ENCODE results near the gene ALG11. TPM values are rescaled to one million over a fixed set of nuclear protein-coding genes. Genes with fewer than 3 reads are reported as not detected.

Gene ALG11
- total RNA-seq, 1 donor from 2014 or later, result 43.5 TPM

DNA sequence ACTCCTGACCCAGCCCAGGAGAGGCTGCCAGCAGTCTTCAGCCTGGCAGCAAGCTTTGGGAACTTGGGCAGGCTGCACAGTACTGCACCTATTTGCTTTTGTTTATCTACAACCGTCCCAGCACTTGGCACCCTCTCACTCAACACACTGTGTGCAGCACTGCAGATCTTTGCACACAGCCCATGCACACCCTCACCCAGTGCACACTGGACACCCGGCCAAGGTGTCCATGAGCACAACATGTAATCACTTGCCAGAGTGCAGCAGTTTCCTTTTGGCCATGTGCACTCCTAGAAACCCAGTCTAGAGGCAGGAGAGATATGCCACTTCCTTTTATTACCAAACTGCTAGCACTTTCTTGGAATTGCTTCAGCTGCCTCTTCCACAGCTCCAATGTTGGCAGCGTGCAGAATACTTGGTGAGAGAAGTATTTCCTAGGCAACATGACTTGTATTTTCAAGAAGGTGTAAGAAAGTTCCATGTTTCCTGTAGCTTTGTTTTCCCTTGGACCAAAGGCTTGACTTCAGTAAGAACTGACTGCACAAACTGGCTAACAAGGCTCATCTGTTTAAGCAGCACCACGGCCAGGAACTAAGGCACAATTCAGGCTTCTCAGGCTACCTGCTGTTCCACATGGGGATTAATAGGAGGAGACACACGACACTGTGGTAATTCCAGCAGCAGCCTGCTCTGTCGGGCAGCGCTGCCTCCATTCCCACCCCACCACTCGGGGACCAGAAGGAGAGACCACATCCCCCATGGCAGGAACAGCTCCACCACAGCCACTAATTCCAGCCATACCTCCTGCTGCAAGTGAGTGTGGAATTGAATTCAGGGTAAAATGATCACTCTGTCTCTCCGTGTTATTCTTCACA is 16.3 kb upstream of the ALG11 start:
- DNase-seq (ENCODE audit: low spot score) (no peak), ATAC-seq (peak; percentile 63)
- intact Hi-C loops (cut with DNase I), result no loop called here

DNA sequence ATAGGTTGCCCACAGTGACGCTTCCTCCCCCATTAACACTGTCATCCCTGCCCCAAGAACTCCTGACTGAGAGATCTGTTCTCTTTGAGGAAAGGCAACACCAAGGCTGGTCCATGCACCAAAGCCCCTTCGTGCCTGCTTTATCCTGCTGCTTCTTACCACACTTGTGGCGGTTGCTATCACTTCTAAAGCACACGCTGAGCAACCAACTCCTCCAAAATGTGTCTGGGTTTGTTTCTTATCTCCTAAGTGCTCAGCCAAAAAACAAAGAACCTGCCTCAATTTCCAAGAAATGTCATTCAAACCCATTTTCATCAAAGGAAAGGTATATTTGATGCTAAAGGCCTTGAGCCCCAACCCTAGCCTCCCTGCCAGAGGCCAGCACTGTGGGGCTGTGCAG is 15.6 kb upstream of the ALG11 start:
- no peak for DNase-seq (ENCODE audit: low spot score)
- intact Hi-C loops (cut with DNase I), result no loop called here
- ATAC-seq, result no peak

DNA sequence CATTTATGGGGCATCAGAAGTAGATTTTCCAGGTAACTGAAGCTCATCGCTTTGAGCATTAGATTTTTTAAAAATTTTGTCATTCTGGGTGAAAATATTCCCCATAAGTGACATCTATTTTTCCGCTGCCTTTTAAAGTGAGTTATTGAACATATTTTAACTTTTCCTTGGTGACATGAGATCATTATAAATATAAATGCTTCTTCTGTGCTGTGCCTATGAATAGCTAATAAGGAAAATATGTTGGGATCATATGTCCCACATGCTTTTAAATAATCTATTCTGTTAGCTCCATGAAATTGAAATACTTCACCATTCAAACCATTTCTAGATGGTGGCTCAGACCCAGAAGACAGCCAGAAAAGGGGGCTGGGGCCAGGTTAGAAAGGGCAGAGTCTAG is 15.0 kb upstream of the ALG11 start:
- ATAC-seq, result no peak
- no peak for DNase-seq (ENCODE audit: low spot score)
- intact Hi-C loops (cut with DNase I), result no loop called here

GRCh38 chr13:51997641-51998330 is 14.4 kb upstream of the ALG11 start:
- intact Hi-C loops (cut with DNase I), result no loop called here
- ATAC-seq (no peak), DNase-seq (ENCODE audit: low spot score) (no peak)

DNA sequence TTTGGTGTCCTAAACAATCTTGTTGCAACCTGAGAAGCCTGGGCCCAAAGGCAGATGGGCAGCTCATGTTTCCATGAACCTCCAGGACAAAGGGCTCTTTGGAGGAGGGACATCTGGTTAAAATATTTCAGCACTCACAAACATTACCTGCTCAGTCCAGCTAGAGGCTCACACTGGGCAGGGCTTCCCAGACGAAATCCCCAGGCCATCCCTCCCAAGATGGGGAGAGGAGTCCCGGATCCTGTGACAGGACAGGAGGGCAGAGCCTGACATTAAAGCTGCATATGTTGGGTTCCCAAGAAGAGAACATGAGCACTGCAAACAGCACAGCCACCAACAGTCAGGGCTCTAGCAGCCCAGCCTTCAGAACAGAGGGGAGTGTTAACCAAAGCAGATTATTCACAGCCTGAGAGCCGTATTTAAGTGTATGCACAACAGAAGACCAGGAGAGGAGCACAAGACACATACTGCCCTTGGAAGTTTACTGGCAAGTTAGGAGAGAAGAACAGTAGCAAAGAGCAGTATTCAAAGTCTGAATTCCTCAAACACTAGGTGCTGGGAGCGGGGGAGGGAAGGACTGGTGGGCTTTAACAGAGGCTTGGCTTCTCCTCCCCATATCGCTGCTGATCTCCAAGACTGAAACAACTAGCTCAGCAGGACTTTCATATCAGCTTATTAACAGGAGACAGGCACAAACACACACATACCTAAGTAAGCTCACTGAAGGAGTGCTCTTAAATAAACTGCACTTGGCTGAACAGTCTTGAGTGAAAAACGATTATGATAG is 13.3 kb upstream of the ALG11 start:
- ATAC-seq (no peak), DNase-seq (ENCODE audit: low spot score) (no peak)
- intact Hi-C loops (cut with DNase I), result no loop called here

DNA sequence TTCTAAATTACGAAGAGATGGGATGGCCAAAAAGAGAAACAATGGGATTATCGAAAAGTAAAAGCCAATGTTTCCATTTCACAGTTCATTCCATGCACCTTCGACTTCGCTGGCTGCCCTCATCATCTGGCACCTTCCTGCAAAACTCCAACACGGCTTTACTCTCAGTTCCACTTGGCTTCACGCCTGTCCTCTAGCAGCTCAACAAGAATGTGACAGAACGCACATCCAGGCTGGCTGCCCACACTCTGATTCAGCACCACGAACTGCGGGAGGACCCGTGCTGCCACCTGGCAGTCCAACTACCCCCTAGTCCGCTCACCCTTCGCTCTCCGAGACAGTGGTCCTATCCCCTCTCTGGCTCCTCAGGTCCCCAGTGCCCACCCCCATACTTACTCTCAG is 12.7 kb upstream of the ALG11 start:
- intact Hi-C loops (cut with DNase I), result no loop called here
- DNase-seq (ENCODE audit: low spot score) (no peak), ATAC-seq (no peak)

GRCh38 chr13:51999921-52000320 is 12.3 kb upstream of the ALG11 start:
- DNase-seq (ENCODE audit: low spot score), result no peak
- intact Hi-C loops (cut with DNase I), result no loop called here
- no peak for ATAC-seq

DNA sequence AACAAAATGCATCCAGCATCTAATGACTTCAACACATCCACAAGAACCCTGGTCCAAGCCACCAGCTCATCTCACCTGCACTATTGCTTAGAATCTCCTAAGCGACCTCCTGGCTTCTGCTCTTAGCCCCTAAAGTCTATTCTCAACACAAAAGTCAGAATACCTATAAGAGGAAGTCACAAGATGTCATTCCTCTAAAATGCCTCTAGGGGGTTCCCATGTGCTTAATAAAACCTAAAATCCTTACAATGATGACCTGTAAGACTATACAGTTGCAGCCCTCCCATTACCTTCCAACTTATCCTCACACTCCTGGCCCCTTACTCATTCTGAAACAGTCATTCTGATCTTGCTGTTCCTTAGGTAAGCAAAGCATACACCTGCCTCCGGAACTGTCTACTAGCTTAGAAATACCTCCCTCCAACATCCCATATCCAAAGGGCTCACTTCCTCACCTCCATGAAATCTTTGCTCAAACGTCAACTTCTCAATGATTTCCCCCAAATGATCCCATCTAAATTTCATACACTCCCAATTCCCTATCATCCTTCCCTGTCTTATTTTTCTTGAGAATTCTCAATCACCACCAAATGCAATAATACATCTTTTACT is 11.0 kb upstream of the ALG11 start:
- no peak for DNase-seq (ENCODE audit: low spot score)
- intact Hi-C loops (cut with DNase I), result no loop called here
- peak; percentile 44 for ATAC-seq

GRCh38 chr13:52002361-52002760 is 9.8 kb upstream of the ALG11 start:
- intact Hi-C loops (cut with DNase I), result no loop called here

GRCh38 chr13:52003541-52003940 is 8.7 kb upstream of the ALG11 start:
- intact Hi-C loops (cut with DNase I), result no loop called here
- ATAC-seq (no peak), DNase-seq (ENCODE audit: low spot score) (no peak)

More at GRCh38 chr13:52002361-52002760, 9.8 kb upstream of the ALG11 start:
- ATAC-seq (no peak), DNase-seq (ENCODE audit: low spot score) (no peak)

GRCh38 chr13:52004511-52005170 is 7.6 kb upstream of the ALG11 start:
- ATAC-seq, result no peak
- intact Hi-C loops (cut with DNase I), result no loop called here
- DNase-seq (ENCODE audit: low spot score), result no peak

GRCh38 chr13:52005841-52006522 is 6.2 kb upstream of the ALG11 start:
- DNase-seq (ENCODE audit: low spot score) (no peak), ATAC-seq (no peak)
- intact Hi-C loops (cut with DNase I), result no loop called here

- intact Hi-C loops (cut with DNase I), result no loop called here
- ATAC-seq, result no peak
- no peak for DNase-seq (ENCODE audit: low spot score)
These were observed 5.5 kb upstream of the ALG11 start for GRCh38 chr13:52006523-52007245.

GRCh38 chr13:52009946-52010345 is 2.3 kb upstream of the ALG11 start:
- intact Hi-C loops (cut with DNase I), result loop anchor here (10.0 kb wide), 1 partner anchor 115 kb away; the partner anchor contains the start of gene NEK5
- ATAC-seq, result no peak
- DNase-seq (ENCODE audit: low spot score), result no peak

DNA sequence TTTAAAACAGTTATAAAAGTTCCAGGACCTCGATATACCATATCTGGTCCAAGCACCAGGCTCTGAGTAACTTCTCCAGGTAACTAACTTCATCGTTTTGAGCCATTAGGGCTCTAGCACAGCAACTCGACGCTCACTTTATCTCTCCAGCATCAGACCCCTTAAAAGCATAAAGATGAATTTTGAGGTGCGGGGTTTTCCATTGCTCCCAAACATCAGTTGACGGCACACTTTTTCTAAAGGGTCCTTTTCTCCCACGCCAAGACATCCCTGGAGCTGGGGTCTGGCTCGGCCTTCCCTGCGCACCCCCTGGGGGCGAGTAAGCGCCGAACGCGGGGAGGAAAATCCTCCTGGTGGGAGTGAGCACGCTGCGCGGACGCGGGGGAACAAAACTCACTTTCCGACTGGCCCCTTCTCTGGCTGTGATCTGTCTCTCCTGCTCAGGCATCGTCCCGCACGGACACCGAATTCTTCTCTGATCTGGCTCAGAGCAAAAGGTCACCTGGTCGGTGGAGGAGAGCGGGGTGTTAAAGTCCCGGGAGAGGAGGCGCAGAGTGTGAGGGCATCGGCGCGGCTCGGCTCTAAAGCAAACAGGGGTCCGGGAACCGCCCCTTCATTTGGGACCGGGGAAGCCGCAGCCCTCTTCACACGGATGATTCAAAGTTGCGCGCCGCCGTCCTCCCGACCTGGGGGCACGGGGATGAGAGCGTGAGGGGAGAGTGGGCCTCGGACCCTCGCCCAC is 1.1 kb upstream of the ALG11 start, which contains the start of gene ATP7B:
TSS of gene ATP7B (minus strand) at position 561 of the 742 bp plus-strand sequence. CDS start at position 448, 113 bp downstream.
- peak; percentile 63 for DNase-seq (ENCODE audit: low spot score)
- intact Hi-C loops (cut with DNase I), result loop anchor here (10.0 kb wide), 1 partner anchor 114 kb away; the partner anchor contains the start of gene NEK5
- ATAC-seq, result peak; percentile 5

DNA sequence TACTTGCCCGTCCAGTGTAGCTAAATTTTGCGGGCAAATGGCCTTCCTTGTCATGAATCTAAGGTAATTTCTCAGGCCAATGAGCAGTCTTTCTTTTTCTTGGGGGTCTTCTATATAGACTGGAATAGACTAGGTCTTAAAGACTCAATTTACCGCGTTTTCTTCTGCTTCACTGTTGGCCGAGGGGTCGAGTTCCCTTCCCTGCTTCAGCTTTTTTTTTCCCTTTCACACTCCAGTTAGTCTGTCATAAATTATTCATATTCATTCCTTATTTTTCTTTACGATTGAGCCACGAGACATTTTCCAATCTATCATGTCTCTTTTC is 276 bp downstream of the ALG11 start:
- ATAC-seq, result no peak
- intact Hi-C loops (cut with DNase I), result loop anchor here (10.0 kb wide), 1 partner anchor 112 kb away; the partner anchor contains the start of gene NEK5

GRCh38 chr13:52016296-52016695 is 4.1 kb downstream of the ALG11 start:
- intact Hi-C loops (cut with DNase I), result loop anchor here (10.0 kb wide), 1 partner anchor 109 kb away; the partner anchor contains the start of gene NEK5
- DNase-seq (ENCODE audit: low spot score) (no peak), ATAC-seq (no peak)

More for the DNA sequence above, 276 bp downstream of the ALG11 start:
- no peak for DNase-seq (ENCODE audit: low spot score)

All from sciatic nerve (tissue), 2 donors.